ENCODE measurements around the gene C10orf53. TPM values are rescaled to one million over a fixed set of nuclear protein-coding genes. Genes with fewer than 3 reads are reported as not detected.

The C10orf53 gene
- total RNA-seq, 1 donor: not detected

- no peak for TF ChIP-seq CTCF (IDR thresholded peaks at IDR 0.05; ENCODE audit: extremely low read depth, low read depth, low read length)
- Histone ChIP-seq H3K27me3 (ENCODE audit: insufficient read depth, low read length) (no peaks in the 10 kb centered on the region), H3K4me1 (ENCODE audit: insufficient read depth, low read length) (no peaks in the 10 kb centered on the region), H4K20me1 (ENCODE audit: insufficient read depth, low read length) (no peaks in the 10 kb centered on the region), H3K4me2 (ENCODE audit: insufficient read depth, low read length) (no peak overlapping the region), H3K36me3 (ENCODE audit: insufficient read depth, low read length) (no peaks in the 10 kb centered on the region), H3K9me3 (ENCODE audit: low read depth, low read length) (no peaks in the 10 kb centered on the region), H3K79me2 (ENCODE audit: insufficient read depth, low read length) (no peaks in the 10 kb centered on the region), H3K4me3 (ENCODE audit: insufficient read depth, low read length) (no peak overlapping the region), H3K27ac (ENCODE audit: low read depth, low read length) (no peak overlapping the region), H2AFZ (ENCODE audit: low read length) (no peak overlapping the region)
- DNase-seq (ENCODE audit: insufficient read length, low spot score, missing footprints): peak; percentile 66
Observed at GRCh38 chr10:49740346-49741107, 61.1 kb downstream of the C10orf53 start.

GRCh38 chr10:49741108-49741995 lies 61.9 kb downstream of the C10orf53 start:
- DNase-seq (ENCODE audit: insufficient read length, low spot score, missing footprints): peak; percentile 66
- H3K9me3 ChIP-seq (ENCODE audit: low read depth, low read length): no peaks in the 10 kb centered on the region
- H3K4me3 ChIP-seq (ENCODE audit: insufficient read depth, low read length): no peak overlapping the region
- H3K4me1 ChIP-seq (ENCODE audit: insufficient read depth, low read length): no peaks in the 10 kb centered on the region
- H3K79me2 ChIP-seq (ENCODE audit: insufficient read depth, low read length): no peaks in the 10 kb centered on the region
- H4K20me1 ChIP-seq (ENCODE audit: insufficient read depth, low read length): no peaks in the 10 kb centered on the region
- no peak overlapping the region for H3K4me2 ChIP-seq (ENCODE audit: insufficient read depth, low read length)
- H3K27me3 ChIP-seq (ENCODE audit: insufficient read depth, low read length): no peaks in the 10 kb centered on the region
- H3K36me3 ChIP-seq (ENCODE audit: insufficient read depth, low read length): no peaks in the 10 kb centered on the region
- no peak overlapping the region for H2AFZ ChIP-seq (ENCODE audit: low read length)
- H3K27ac ChIP-seq (ENCODE audit: low read depth, low read length): no peak overlapping the region
- no peak for TF ChIP-seq CTCF (IDR thresholded peaks at IDR 0.05; ENCODE audit: extremely low read depth, low read depth, low read length)

- H4K20me1 ChIP-seq (ENCODE audit: insufficient read depth, low read length): no peaks in the 10 kb centered on the region
- no peak overlapping the region for H3K27ac ChIP-seq (ENCODE audit: low read depth, low read length)
- no peak overlapping the region for H2AFZ ChIP-seq (ENCODE audit: low read length)
- peak; percentile 64 for DNase-seq (ENCODE audit: insufficient read length, low spot score, missing footprints)
- no peak overlapping the region for H3K4me3 ChIP-seq (ENCODE audit: insufficient read depth, low read length)
- H3K4me1 ChIP-seq (ENCODE audit: insufficient read depth, low read length): no peaks in the 10 kb centered on the region
- H3K27me3 ChIP-seq (ENCODE audit: insufficient read depth, low read length): no peaks in the 10 kb centered on the region
- H3K79me2 ChIP-seq (ENCODE audit: insufficient read depth, low read length): no peaks in the 10 kb centered on the region
- TF ChIP-seq CTCF (IDR thresholded peaks at IDR 0.05; ENCODE audit: extremely low read depth, low read depth, low read length): no peak
- no peaks in the 10 kb centered on the region for H3K36me3 ChIP-seq (ENCODE audit: insufficient read depth, low read length)
- no peaks in the 10 kb centered on the region for H3K9me3 ChIP-seq (ENCODE audit: low read depth, low read length)
- H3K4me2 ChIP-seq (ENCODE audit: insufficient read depth, low read length): no peak overlapping the region
Observed at GRCh38 chr10:49742683-49743463, 63.4 kb downstream of the C10orf53 start.
